ENCODE results near the gene MS4A6E. TPM values are rescaled to one million over a fixed set of nuclear protein-coding genes. Genes with fewer than 3 reads are reported as not detected.

Gene MS4A6E
- total RNA-seq, 1 experiment from 2014 or later = not detected

DNA sequence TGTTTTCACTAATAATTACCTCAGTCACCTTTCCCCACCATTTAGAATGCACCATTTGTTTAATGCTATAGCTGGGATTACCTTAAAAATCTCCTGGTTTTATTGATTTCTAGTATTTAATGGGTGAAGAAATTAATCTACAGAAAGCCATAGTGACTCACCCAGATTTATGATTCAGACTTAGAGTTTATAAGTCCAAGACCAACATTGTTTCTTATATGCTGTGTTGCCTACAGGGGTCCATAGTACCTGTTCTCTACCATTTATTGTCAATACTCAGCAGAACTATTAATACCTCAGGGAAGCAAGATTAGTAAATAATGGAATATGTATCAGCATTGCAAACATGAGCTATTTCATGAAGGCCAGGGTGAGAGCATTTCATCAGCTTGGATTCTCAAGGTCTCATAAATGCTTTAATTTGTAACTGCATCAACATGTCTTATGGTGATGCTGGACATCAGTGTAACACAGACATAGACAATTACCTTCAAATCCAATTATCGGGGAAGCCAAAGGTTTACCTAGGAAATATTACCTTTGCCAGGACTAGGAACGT is 43.3 kb downstream of the MS4A6E start:
- H3K9me2 ChIP-seq (ENCODE audit: insufficient read depth) = no peaks in the 10 kb centered on the region
- H3K9ac ChIP-seq (ENCODE audit: low read length) = no peak overlapping the region
- H3K79me2 ChIP-seq (ENCODE audit: insufficient read depth, low read length) = no peaks in the 10 kb centered on the region
- ChIA-PET RAD21 (ENCODE audit: low non-redundant PET in 1 of 2, low total read pairs in 2 of 2, uncharacterized antibody in 2 of 2, unreplicated experiment in 2 of 2) (no interaction called here), POLR2A (no interaction called here), CTCF (interaction anchor here (1.3 kb wide), 1 partner anchor 36 kb away, joined by 3 read pairs; no protein-coding TSS in a partner anchor)
- H3K36me3 ChIP-seq (ENCODE audit: control insufficient read depth in 1 of 2, insufficient read depth in 2 of 2, low read length in 2 of 2) = no peaks in the 10 kb centered on the region
- no TSS peak for BruUV-seq (replicated peaks)
- no peak overlapping the region for H2AFZ ChIP-seq (ENCODE audit: low read depth, low read length, poor library complexity, severe bottlenecking)
- no peak for TF ChIP-seq FOSL1 (IDR thresholded peaks at IDR 0.05; ENCODE audit: low read depth)
- TF ChIP-seq SP1 (IDR thresholded peaks at IDR 0.05; ENCODE audit: low read depth) = no peak
- TF ChIP-seq RAD21 (IDR thresholded peaks at IDR 0.05; ENCODE audit: low read depth) = no peak
- TF ChIP-seq, protein P1, sequence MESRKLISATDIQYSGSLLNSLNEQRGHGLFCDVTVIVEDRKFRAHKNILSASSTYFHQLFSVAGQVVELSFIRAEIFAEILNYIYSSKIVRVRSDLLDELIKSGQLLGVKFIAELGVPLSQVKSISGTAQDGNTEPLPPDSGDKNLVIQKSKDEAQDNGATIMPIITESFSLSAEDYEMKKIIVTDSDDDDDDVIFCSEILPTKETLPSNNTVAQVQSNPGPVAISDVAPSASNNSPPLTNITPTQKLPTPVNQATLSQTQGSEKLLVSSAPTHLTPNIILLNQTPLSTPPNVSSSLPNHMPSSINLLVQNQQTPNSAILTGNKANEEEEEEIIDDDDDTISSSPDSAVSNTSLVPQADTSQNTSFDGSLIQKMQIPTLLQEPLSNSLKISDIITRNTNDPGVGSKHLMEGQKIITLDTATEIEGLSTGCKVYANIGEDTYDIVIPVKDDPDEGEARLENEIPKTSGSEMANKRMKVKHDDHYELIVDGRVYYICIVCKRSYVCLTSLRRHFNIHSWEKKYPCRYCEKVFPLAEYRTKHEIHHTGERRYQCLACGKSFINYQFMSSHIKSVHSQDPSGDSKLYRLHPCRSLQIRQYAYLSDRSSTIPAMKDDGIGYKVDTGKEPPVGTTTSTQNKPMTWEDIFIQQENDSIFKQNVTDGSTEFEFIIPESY (IDR thresholded peaks at IDR 0.05; ENCODE audit: extremely low read depth, insufficient replicate concordance, low read length) = no peak
- no peak for TF ChIP-seq CEBPB (IDR thresholded peaks at IDR 0.05; ENCODE audit: low read depth)
- no peak for TF ChIP-seq ZFX (IDR thresholded peaks at IDR 0.05)
- no peak for TF ChIP-seq JUND (IDR thresholded peaks at IDR 0.05)
- TF ChIP-seq ELF1 (IDR thresholded peaks at IDR 0.05; ENCODE audit: borderline replicate concordance, low read depth) = no peak
- no peak for TF ChIP-seq SIN3A (IDR thresholded peaks at IDR 0.05; ENCODE audit: low read depth)
- no peak for TF ChIP-seq EZH2phosphoT487 (IDR thresholded peaks at IDR 0.05; ENCODE audit: borderline replicate concordance)
- TF ChIP-seq, protein P2, sequence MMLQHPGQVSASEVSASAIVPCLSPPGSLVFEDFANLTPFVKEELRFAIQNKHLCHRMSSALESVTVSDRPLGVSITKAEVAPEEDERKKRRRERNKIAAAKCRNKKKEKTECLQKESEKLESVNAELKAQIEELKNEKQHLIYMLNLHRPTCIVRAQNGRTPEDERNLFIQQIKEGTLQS (IDR thresholded peaks at IDR 0.05) = no peak
- TF ChIP-seq, protein P3, sequence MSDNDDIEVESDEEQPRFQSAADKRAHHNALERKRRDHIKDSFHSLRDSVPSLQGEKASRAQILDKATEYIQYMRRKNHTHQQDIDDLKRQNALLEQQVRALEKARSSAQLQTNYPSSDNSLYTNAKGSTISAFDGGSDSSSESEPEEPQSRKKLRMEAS (IDR thresholded peaks at IDR 0.05) = no peak
- no peak for TF ChIP-seq POLR2AphosphoS5 (IDR thresholded peaks at IDR 0.05; ENCODE audit: low read depth, low read length)
- TF ChIP-seq, protein P4, sequence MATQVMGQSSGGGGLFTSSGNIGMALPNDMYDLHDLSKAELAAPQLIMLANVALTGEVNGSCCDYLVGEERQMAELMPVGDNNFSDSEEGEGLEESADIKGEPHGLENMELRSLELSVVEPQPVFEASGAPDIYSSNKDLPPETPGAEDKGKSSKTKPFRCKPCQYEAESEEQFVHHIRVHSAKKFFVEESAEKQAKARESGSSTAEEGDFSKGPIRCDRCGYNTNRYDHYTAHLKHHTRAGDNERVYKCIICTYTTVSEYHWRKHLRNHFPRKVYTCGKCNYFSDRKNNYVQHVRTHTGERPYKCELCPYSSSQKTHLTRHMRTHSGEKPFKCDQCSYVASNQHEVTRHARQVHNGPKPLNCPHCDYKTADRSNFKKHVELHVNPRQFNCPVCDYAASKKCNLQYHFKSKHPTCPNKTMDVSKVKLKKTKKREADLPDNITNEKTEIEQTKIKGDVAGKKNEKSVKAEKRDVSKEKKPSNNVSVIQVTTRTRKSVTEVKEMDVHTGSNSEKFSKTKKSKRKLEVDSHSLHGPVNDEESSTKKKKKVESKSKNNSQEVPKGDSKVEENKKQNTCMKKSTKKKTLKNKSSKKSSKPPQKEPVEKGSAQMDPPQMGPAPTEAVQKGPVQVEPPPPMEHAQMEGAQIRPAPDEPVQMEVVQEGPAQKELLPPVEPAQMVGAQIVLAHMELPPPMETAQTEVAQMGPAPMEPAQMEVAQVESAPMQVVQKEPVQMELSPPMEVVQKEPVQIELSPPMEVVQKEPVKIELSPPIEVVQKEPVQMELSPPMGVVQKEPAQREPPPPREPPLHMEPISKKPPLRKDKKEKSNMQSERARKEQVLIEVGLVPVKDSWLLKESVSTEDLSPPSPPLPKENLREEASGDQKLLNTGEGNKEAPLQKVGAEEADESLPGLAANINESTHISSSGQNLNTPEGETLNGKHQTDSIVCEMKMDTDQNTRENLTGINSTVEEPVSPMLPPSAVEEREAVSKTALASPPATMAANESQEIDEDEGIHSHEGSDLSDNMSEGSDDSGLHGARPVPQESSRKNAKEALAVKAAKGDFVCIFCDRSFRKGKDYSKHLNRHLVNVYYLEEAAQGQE (IDR thresholded peaks at IDR 0.05; ENCODE audit: low read depth) = no peak
- TF ChIP-seq SRF (IDR thresholded peaks at IDR 0.05; ENCODE audit: low read depth) = no peak
- TF ChIP-seq EGR1 (IDR thresholded peaks at IDR 0.05; ENCODE audit: low read depth) = no peak
- TF ChIP-seq, protein P5, sequence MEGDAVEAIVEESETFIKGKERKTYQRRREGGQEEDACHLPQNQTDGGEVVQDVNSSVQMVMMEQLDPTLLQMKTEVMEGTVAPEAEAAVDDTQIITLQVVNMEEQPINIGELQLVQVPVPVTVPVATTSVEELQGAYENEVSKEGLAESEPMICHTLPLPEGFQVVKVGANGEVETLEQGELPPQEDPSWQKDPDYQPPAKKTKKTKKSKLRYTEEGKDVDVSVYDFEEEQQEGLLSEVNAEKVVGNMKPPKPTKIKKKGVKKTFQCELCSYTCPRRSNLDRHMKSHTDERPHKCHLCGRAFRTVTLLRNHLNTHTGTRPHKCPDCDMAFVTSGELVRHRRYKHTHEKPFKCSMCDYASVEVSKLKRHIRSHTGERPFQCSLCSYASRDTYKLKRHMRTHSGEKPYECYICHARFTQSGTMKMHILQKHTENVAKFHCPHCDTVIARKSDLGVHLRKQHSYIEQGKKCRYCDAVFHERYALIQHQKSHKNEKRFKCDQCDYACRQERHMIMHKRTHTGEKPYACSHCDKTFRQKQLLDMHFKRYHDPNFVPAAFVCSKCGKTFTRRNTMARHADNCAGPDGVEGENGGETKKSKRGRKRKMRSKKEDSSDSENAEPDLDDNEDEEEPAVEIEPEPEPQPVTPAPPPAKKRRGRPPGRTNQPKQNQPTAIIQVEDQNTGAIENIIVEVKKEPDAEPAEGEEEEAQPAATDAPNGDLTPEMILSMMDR (IDR thresholded peaks at IDR 0.05 in 2 of 3, conservative IDR thresholded peaks at IDR 0.05 in 1 of 3; ENCODE audit: borderline replicate concordance in 1 of 3, insufficient read depth in 1 of 3, low read depth in 2 of 3, low read length in 2 of 3) = no peak
- intact Hi-C loops (cut with micrococcal nuclease) = no loop called here
- H3K27ac ChIP-seq (ENCODE audit: low read depth, low read length) = no peak overlapping the region
- no peaks in the 10 kb centered on the region for H3K4me1 ChIP-seq (ENCODE audit: control insufficient read depth in 1 of 2, insufficient read depth in 2 of 2, low read length in 2 of 2)
- DNase-seq (ENCODE audit: low read depth, low spot score) = no peak
- no peak overlapping the region for H3K4me2 ChIP-seq (ENCODE audit: low read length)
- no peak overlapping the region for H3K4me3 ChIP-seq (replicated peaks in 1 of 2; ENCODE audit: low read depth in 1 of 2, low read length in 2 of 2)
- H3K27me3 ChIP-seq (ENCODE audit: insufficient read depth, low read length) = no peaks in the 10 kb centered on the region
- H3K9me3 ChIP-seq (ENCODE audit: control insufficient read depth in 1 of 2, insufficient read depth in 1 of 2, low read depth in 1 of 2, low read length in 2 of 2) = no peaks in the 10 kb centered on the region
- H4K20me1 ChIP-seq (ENCODE audit: insufficient read depth) = no peaks in the 10 kb centered on the region
- no peak for ATAC-seq

Data from HCT116 (cell line).